GM10266 (cell line): ENCODE results near the gene CCDC85C.

Experiments used
- DNase-seq: peaks from one replicate; pipeline ENCODE4 v3.0.0; 2012; ENCODE audit errors: extremely low spot score
- CTCF ChIP-seq: IDR thresholded peaks from 2 replicates; pipeline ENCODE4 v1.5.1; 2012; ENCODE audit warnings: mild to moderate bottlenecking, low read depth; ENCODE audit not compliant: control insufficient read depth, insufficient read depth; ENCODE audit errors: missing control alignments

CCDC85C gene

GRCh38 chr14:99476864-99477263 lies 127.1 kb downstream of the CCDC85C start:
- no peak for DNase-seq
- no peak for TF ChIP-seq CTCF

- no peak for DNase-seq
- TF ChIP-seq CTCF = no peak
Measured at GRCh38 chr14:99475660-99476059, 128.3 kb downstream of the CCDC85C start.

- no peak for TF ChIP-seq CTCF
- DNase-seq = no peak
Measured at GRCh38 chr14:99475179-99475578, 128.8 kb downstream of the CCDC85C start.

GRCh38 chr14:99473458-99473857 lies 130.5 kb downstream of the CCDC85C start:
- TF ChIP-seq CTCF = no peak
- DNase-seq = no peak

DNA sequence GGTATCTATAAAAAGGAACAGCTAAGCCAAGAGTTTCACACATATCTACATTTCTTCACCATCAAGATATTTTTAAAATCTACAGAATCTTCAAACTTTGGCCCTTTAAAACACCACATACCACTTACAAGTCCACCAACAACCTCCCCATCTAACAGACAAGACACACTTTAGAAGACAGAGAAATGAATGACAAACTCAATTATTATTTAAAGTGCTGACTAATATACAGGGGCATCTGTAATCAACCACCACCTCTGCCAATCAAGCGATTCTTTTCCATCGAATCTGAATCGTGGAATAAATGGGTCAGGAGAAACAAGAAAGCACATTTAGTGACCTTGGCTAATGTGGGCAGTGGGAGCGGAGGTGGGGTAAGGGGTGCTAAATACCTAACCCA lies 131.1 kb downstream of the CCDC85C start:
- TF ChIP-seq CTCF = no peak
- DNase-seq = no peak

- TF ChIP-seq CTCF = no peak
- no peak for DNase-seq
Measured at GRCh38 chr14:99471731-99472130, 132.3 kb downstream of the CCDC85C start.

DNA sequence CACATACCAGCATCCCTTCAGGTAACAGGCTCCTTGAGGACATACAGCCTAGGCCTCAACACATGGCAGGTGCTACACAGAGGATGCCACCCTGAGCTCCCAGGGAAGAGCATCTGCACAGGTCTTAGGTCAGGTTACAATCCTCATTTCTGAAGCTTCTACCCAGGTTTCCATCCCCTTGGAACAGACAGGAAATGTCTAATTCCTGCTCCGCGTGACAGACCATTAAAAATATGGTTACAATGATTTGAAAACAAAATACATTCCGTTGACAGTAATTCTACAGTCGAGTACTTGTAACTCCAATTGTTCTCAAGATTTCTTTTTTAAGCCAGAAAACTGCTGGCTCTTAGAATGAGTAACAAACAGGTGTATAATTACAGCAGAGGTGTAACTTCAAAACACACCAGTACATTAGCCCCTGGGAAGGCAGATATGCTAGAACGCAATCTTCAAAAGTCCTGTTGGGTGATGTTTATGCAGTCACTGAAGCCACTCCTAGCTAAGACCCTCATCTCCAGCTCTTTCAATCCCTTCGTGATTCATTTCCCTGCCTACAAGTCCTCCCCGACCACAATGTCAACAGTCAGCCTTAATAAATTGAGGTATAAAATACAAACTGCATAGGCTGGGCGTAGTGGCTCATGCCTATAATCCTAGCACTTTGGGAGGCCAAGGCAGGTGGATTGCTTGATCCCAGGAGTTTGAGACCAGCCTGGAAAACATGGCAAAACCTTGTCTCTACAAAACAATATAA lies 135.0 kb downstream of the CCDC85C start:
- DNase-seq = no peak
- TF ChIP-seq CTCF = no peak
